NCI-H345 treated with DMSO at 0.1 percent for 48 hours (cell line): ENCODE results near the gene ENPP7.

Experiments
- DNase-seq: peaks from one replicate; lab custom pipeline; 2025; ENCODE audit not compliant: unreplicated experiment; lab: John Stamatoyannopoulos, UW

Gene ENPP7

GRCh38 chr17:79702550-79703236, 28.1 kb upstream of the ENPP7 start:
- no peak for DNase-seq

DNA sequence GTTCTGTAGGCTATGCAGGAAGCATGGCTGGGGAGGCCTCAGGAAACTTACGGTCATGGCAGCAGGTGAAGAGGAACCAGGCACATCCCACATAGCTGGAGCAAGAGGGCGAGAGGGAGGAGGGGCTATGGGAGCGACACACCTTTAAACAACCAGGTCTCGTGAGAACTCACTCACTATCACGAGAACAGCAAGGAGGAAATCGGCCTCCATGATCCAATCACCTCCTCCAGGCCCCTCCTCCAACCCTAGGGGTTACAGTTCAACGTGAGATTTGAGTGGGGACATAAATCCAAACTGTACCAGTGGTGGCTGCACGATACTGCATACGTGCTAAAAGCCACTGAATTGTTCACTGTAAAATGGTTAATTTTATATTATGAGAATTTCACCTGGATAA, 26.1 kb upstream of the ENPP7 start:
- DNase-seq = no peak

GRCh38 chr17:79705674-79706073, 25.1 kb upstream of the ENPP7 start:
- DNase-seq = no peak

DNA sequence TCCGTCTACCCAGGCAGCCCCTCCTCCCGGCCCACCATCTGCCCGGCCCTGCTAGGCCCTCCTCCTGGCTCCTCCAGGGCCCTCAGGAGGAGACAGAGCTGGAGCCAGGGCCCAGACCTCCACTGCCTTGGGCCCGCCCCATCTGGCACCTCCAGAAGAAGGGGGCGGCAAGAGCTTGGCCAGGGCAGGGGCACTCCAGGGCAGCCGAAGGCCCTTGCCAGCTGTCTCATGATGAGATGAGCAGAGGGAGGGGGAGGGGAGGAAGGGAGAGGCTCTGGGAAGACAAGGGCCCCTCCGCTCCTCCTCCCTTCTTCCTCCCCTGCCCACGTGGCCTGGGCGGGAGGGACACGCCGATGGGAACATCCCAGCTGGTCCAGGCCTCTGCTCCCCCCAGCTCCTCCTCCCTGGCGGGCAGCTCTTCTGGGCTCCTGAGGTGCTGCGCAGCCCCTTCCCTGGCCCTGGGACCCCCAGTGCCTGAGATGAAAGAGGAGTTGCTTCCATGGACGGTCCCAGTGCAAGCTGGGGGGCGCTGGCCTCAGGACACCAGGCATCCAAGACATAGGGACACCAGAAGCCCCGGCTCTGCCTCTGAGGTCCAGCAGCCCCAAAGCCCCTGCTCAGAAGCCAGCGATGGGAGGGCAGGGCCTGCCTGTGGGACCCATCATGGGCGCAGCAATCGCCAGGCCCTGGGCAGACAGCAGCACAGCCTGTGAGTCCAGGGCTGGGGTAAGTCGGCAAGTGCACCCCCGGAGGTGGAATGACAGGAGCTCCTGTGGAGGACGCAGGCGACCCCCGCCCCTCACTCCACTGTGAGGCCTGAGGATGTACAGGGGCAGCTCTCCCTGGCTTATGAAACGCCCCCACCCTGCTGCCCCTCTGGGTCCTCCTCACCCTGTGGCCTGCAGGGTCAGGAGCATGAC, 23.6 kb upstream of the ENPP7 start:
- no peak for DNase-seq

DNA sequence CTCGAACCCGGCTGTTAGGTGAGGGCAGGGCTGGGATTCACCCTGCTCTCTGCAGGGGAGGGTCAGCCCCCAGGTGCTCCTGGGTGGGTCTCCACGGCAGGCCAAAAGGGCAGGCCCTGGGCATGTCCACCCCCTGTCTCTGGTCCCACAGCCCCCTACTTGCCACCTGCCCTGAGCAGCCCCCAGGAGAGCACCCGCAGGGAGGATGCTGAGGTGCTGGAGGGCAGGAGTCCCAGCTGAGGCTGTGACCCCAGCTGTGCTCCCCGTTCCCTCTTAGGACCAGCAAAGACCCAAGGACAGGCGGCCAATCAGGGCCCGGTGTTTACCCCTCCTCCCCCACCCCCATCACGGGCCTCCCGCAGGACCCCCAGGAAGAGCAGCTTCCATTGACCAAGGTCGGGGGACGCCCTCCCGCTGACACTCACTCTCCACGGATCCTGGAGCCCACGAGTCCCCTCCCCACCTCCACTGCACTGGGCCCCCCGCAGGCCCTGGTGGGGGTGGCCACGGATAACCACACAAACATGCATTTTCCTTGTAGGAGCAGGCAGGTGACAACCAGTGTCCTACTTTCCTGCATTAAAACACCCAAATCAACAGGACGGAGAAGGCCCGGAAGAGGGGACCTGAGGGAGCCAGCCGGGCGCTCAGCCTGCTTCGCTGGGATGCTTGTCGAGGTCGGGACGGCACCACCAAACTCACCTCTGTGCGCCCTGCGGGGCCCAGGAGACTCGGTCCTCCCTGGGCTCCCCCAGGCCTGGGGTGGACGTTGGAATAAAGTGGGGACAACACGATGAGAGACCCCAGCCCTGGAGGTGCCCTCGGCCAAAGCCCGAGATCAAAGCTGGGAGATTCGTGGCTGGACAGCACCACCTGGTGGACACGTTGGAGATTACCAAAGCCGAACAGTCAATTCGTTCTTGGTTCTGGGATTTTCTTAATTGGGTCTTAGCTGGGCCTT, 22.5 kb upstream of the ENPP7 start:
- DNase-seq = peak; percentile 63

- no peak for DNase-seq
These were observed 18.9 kb upstream of the ENPP7 start for GRCh38 chr17:79711715-79712305.

- no peak for DNase-seq
These were observed 17.4 kb upstream of the ENPP7 start for GRCh38 chr17:79713391-79713790.

- DNase-seq = no peak
These were observed 16.3 kb upstream of the ENPP7 start for GRCh38 chr17:79714176-79715097.

- no peak for DNase-seq
These were observed 15.4 kb upstream of the ENPP7 start for GRCh38 chr17:79715098-79715942.

- DNase-seq = no peak
These were observed 14.6 kb upstream of the ENPP7 start for GRCh38 chr17:79715943-79716797.

DNA sequence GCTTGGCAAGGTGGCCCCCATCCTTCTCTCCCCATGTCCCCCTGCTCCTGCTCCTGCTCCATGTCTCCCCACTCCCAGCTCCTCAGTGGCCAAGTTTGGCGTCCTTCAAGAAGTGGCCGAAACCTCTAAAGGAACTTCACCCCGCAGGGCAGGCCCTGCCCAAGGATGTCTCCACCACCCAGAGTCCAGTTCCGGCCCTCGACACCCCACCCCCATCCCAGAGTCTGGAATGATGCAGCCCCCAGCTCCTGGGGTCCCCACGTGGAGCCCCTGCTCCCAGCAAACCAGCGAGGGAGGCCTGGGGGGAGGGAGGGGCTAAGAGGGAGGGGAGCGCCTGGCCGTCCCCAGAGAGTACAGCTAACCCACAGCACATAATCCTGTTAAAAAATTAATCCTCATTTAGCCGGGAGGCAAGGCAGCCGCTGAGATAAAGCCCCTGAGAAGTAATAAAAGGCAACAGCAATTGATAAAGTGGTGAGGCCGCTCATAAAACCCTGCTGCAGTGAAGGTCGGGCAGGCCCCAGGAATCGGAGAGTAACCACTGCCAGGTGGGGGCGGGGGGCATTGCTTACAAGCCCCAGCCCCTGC, 9.9 kb upstream of the ENPP7 start:
- no peak for DNase-seq

DNA sequence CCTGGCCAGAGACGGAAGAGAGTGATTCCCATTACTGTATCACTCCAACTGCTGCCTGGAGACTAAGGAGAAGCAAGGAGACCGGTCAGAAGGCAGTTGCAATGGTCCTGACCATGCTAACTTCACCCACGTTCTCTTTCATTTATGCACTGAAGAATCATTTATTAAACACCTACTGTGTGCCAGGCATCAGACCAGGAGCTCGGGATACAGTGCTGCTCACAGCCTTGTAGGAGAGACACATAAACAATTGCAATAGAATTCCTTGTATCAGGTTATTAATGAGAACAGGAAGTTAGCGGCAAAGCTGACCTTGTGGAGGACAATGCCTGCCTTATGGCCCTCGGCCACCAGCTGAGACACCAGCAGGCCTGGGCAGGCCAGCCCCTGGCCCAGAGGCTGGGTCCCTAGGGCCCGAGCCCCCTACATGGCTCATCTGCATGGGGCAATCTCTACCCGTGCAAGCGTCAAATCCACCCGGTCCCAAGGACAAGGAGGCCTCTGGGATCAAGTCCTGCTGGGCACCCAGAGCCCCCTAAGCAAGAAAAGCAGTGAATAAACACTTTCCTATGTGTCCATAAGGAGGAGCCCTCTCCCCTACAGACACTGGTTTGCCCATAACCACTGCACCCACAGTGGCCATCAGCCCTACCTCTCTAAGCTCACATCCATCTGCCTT, 8.6 kb upstream of the ENPP7 start:
- no peak for DNase-seq

DNA sequence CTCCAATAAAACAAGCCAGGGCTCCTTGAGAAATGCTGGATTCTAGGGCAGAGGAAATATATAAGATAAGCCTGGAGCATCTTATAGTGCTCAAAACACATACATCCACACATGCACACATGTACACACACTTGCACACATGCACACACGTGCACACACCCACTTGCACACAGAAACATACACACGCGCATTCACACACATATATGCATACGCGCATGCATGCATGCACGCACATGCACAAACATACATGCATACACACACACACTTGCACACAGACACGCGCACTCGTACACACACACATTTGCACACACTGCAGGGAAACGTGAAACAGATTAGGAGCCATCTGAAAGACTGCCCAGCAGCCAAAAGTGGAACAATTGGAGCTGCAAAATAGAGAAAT, 8.0 kb upstream of the ENPP7 start:
- DNase-seq = no peak

DNA sequence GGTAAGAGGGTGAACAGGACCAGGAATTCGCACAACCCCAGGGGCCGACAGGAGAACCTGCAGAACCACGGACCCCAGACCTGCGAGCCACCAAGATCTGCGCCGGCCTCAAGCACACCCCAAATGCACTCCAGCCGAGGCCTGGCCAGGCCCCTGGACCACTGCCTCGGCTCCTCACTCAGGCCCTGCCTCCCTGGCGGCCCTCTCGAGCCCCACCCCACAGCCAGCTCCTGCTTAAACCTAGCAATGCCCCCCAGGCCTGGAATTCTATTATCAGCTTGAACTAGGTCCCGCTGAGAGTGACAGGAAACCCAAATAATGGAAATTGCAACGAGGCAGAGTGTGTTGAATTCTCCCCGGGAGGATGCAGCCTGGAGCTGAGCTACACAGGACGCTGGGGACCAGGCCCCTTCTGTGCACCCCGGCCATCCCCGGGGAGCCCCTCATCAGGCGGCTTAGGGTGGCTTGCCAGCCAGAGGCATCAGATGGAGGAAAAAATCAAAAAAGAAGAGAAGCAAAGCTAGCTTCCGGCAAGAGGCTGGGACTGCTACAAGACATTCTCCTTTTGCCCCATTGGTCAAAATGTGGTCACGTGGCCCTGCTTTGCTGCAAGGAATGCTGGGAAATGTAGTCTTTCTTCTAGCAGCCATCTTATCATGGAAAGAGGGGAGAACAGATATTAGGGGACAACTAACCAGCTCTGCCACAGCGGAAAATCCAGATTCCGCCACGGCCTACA, 2.4 kb upstream of the ENPP7 start:
- DNase-seq = peak; percentile 89

- no peak for DNase-seq
These were observed 1.8 kb upstream of the ENPP7 start for GRCh38 chr17:79728908-79729471.

GRCh38 chr17:79729761-79730160, 982 bp upstream of the ENPP7 start:
- DNase-seq = no peak
